SK-N-SH (cell line): ENCODE measurements around the gene MAPK4. TPM values are rescaled to one million over a fixed set of nuclear protein-coding genes. Genes with fewer than 3 reads are reported as not detected.

ENCODE experiments used
- CTCF ChIA-PET: fragments of 300-600, 350-600 bp; formaldehyde crosslinking; extraction: SDS; loops from one replicate; lab custom pipeline; 2021; lab: Yijun Ruan, JAX
- POLR2A ChIA-PET: fragments of 350-600 bp; sonication (Branson Sonifier 250); formaldehyde crosslinking; extraction: SDS; loops from one replicate; lab custom pipeline; 2020; ENCODE audit warnings: antibody characterized with exemption, inconsistent platforms; lab: Yijun Ruan, JAX
- DNase-seq: peaks from one replicate; pipeline ENCODE4 v3.0.0; 2012
- H2AFZ ChIP-seq: fragments of 200-600 bp; sonication (generic); 2 replicates; pipeline ENCODE4 v1.8.1; 2016; ENCODE audit warnings: antibody characterized with exemption, mild to moderate bottlenecking, low read depth
- H3F3A ChIP-seq: fragments of 200-600 bp; sonication (generic); replicated peaks from 2 replicates; pipeline ENCODE3; 2016; ENCODE audit warnings: antibody characterized with exemption, mild to moderate bottlenecking; ENCODE audit not compliant: insufficient read depth
- H3K27ac ChIP-seq, 2 experiments: fragments of 200-500 bp in 1 of 2; fragments of 200-600 bp in 1 of 2; sonication (Bioruptor generic) in 1 of 2; sonication (generic), shearing (Covaris generic) in 1 of 2; 2 replicates each; pipeline versions ENCODE4 v1.5.1 to v1.6.1; 2014 to 2016; ENCODE audit warnings: low read depth in 2 of 2, inconsistent platforms in 1 of 2, low read length in 1 of 2, mild to moderate bottlenecking in 1 of 2, mixed read lengths in 1 of 2
- H3K27me3 ChIP-seq: fragments of 200-600 bp; sonication (generic), shearing (Covaris generic); 2 replicates; pipeline ENCODE4 v1.6.1; 2016; ENCODE audit warnings: mixed run types; ENCODE audit not compliant: insufficient read depth
- H3K36me3 ChIP-seq, 2 experiments: fragments of 200-500 bp in 1 of 2; fragments of 200-600 bp in 1 of 2; sonication (Bioruptor generic) in 1 of 2; sonication (generic) in 1 of 2; replicated peaks in 1 of 2; 2 replicates each; pipeline versions ENCODE3 to v1.5.1; 2014 to 2016; ENCODE audit warnings: low read length in 1 of 2, mild to moderate bottlenecking in 1 of 2; ENCODE audit not compliant: insufficient read depth in 2 of 2, control insufficient read depth in 1 of 2
- H3K4me1 ChIP-seq, 2 experiments: fragments of 200-500 bp in 1 of 2; fragments of 200-600 bp in 1 of 2; sonication (Bioruptor generic) in 1 of 2; sonication (generic), shearing (Covaris generic) in 1 of 2; 2 replicates each; pipeline versions ENCODE4 v1.5.1 to v1.6.1; 2014 to 2016; ENCODE audit warnings: low read depth in 1 of 2, low read length in 1 of 2, mixed run types in 1 of 2; ENCODE audit not compliant: insufficient read depth in 2 of 2, control insufficient read depth in 1 of 2
- H3K4me2 ChIP-seq: fragments of 200-600 bp; sonication (generic), shearing (Covaris generic); 2 replicates; pipeline ENCODE4 v1.6.1; 2017; ENCODE audit warnings: mixed run types
- H3K4me3 ChIP-seq, 2 experiments: fragments of 200-500 bp in 1 of 2; fragments of 200-600 bp in 1 of 2; sonication (Bioruptor generic) in 1 of 2; sonication (generic), shearing (Covaris generic) in 1 of 2; 2 replicates each; pipeline versions ENCODE4 v1.5.1 to v1.8.1; 2014 to 2016; ENCODE audit warnings: low read depth in 2 of 2, inconsistent platforms in 1 of 2, low read length in 1 of 2, mild to moderate bottlenecking in 1 of 2, mixed read lengths in 1 of 2, moderate library complexity in 1 of 2
- H3K79me2 ChIP-seq: fragments of 200-600 bp; sonication (generic); 2 replicates; pipeline ENCODE4 v1.8.1; 2017; ENCODE audit warnings: mild to moderate bottlenecking; ENCODE audit not compliant: insufficient read depth
- H3K9ac ChIP-seq: fragments of 200-600 bp; sonication (generic); 2 replicates; pipeline ENCODE4 v1.6.1; 2017; ENCODE audit warnings: mixed run types
- H3K9me2 ChIP-seq: fragments of 200-600 bp; sonication (generic); 2 replicates; pipeline ENCODE4 v1.6.1; 2017; ENCODE audit warnings: mixed run types
- H3K9me3 ChIP-seq: fragments of 200-600 bp; sonication (generic); 2 replicates; pipeline ENCODE4 v1.6.1; 2017; ENCODE audit warnings: mixed run types, mild to moderate bottlenecking, moderate library complexity
- H4K20me1 ChIP-seq: fragments of 200-600 bp; sonication (generic); 2 replicates; pipeline ENCODE4 v1.6.1; 2017; ENCODE audit warnings: mild to moderate bottlenecking, mixed run types; ENCODE audit not compliant: insufficient read depth
- CHD2 ChIP-seq: fragments of 150-350 bp; IDR thresholded peaks from 2 replicates; pipeline ENCODE4 v1.6.1; 2018; ENCODE audit warnings: low read length; ENCODE audit not compliant: partially characterized antibody
- EZH2phosphoT487 ChIP-seq: fragments of 200-600 bp; sonication (generic); IDR thresholded peaks from 2 replicates; pipeline ENCODE4 v1.6.1; 2017; ENCODE audit warnings: low read depth, mixed run types, mild to moderate bottlenecking, antibody characterized with exemption, moderate library complexity, borderline replicate concordance
- FOSL2 ChIP-seq: IDR thresholded peaks from 2 replicates; pipeline ENCODE4 v1.4.0; 2012; ENCODE audit warnings: low read depth, mild to moderate bottlenecking, moderate library complexity, borderline replicate concordance
- FOXJ3 ChIP-seq: sonication (generic); formaldehyde crosslinking; IDR thresholded peaks from 2 replicates; pipeline ENCODE4 v1.5.1; 2020; ENCODE audit warnings: mild to moderate bottlenecking, missing genetic modification reagents
- FOXM1 ChIP-seq: IDR thresholded peaks from 2 replicates; pipeline ENCODE4 v1.4.0; 2012; ENCODE audit warnings: low read depth, mild to moderate bottlenecking
- GABPA ChIP-seq: IDR thresholded peaks from 2 replicates; pipeline ENCODE4 v1.4.0; 2012; ENCODE audit warnings: low read depth, mild to moderate bottlenecking
- JUND ChIP-seq: IDR thresholded peaks from 2 replicates; pipeline ENCODE4 v1.4.0; 2012
- NRF1 ChIP-seq: IDR thresholded peaks from 2 replicates; pipeline ENCODE4 v1.6.1; 2012; ENCODE audit warnings: low read depth, mild to moderate bottlenecking, low read length
- POLR2AphosphoS5 ChIP-seq: IDR thresholded peaks from 2 replicates; pipeline ENCODE4 v1.6.1; 2012; ENCODE audit warnings: low read depth, low read length
- RAD21 ChIP-seq: IDR thresholded peaks from 2 replicates; pipeline ENCODE4 v1.6.1; 2012; ENCODE audit warnings: mild to moderate bottlenecking, low read length
- RCOR1 ChIP-seq: fragments of 150-350 bp; IDR thresholded peaks from 2 replicates; pipeline ENCODE4 v1.6.1; 2017; ENCODE audit warnings: antibody characterized with exemption, low read length
- REST ChIP-seq: IDR thresholded peaks from 2 replicates; pipeline ENCODE4 v1.6.1; 2012; ENCODE audit warnings: mild to moderate bottlenecking, low read depth, low read length, moderate library complexity
- RXRA ChIP-seq: IDR thresholded peaks from 2 replicates; pipeline ENCODE4 v1.4.0; 2012; ENCODE audit warnings: low read depth, mild to moderate bottlenecking, borderline replicate concordance
- SIN3A ChIP-seq: IDR thresholded peaks from 2 replicates; pipeline ENCODE4 v1.6.1; 2012; ENCODE audit warnings: low read depth, mild to moderate bottlenecking, low read length, moderate library complexity, borderline replicate concordance
- SMC3 ChIP-seq: IDR thresholded peaks from 2 replicates; pipeline ENCODE4 v1.6.1; 2012; ENCODE audit warnings: low read depth, low read length, improper control_type of control experiment
- TEAD4 ChIP-seq: IDR thresholded peaks from 2 replicates; pipeline ENCODE4 v1.4.0; 2012; ENCODE audit warnings: mild to moderate bottlenecking, borderline replicate concordance; ENCODE audit not compliant: insufficient read depth
- USF1 ChIP-seq: IDR thresholded peaks from 2 replicates; pipeline ENCODE4 v1.4.0; 2012; ENCODE audit warnings: low read depth, borderline replicate concordance
- ZBTB33 ChIP-seq: IDR thresholded peaks from 2 replicates; pipeline ENCODE4 v1.4.0; 2012; ENCODE audit warnings: low read depth, borderline replicate concordance
- WGBS: methylation state at CpG from one replicate; pipeline ENCODE4 v1.1.6; 2017; ENCODE audit warnings: low lambda C conversion rate; 5-methylcytosine and 5-hydroxymethylcytosine counted together
- polyA plus RNA-seq, 3 experiments: library from polyadenylated mRNA; depleted of rRNA; stranded (reverse); fragments of >200 nt; gene quantifications; 2 replicates each; pipeline ENCODE4 v1.2.3, GENCODE V29; 2012

MAPK4 gene
- polyA plus RNA-seq, 1 of the 3 experiments (the other 2 are of a cell fraction): 0.02 TPM

- 35% methylated on average over 4 of the region's 4 CpGs for WGBS
- TF ChIP-seq CHD2 (no peak), POLR2AphosphoS5 (no peak), REST (no peak), EZH2phosphoT487 (no peak), FOXJ3 (CRISPR knock-in tag) (no peak), RXRA (no peak), FOSL2 (no peak), JUND (no peak), RCOR1 (no peak), FOXM1 (no peak)
- TF ChIP-seq, all 33 proteins: peak for 0
- Histone ChIP-seq H3K4me3 (no peak overlapping the region), H3K4me1 (peaks cover 0 to 12% of the 10 kb centered on the region in 2 experiments; a peak in 1 of 4 replicates), H3K27me3 (no peaks in the 10 kb centered on the region), H3K27ac (no peak overlapping the region), H3K9me2 (no peaks in the 10 kb centered on the region), H3K79me2 (no peaks in the 10 kb centered on the region), H3K36me3 (no peaks in the 10 kb centered on the region), H3F3A (no peaks in the 10 kb centered on the region), H3K4me2 (no peak overlapping the region), H2AFZ (no peak overlapping the region), H3K9ac (no peak overlapping the region), H3K9me3 (no peaks in the 10 kb centered on the region), H4K20me1 (no peaks in the 10 kb centered on the region)
- ChIA-PET CTCF (no interaction called here), POLR2A (no interaction called here)
- DNase-seq: no peak
Observed at GRCh38 chr18:50744253-50744652, 184.4 kb downstream of the MAPK4 start.

- Histone ChIP-seq H3K79me2 (no peaks in the 10 kb centered on the region), H3K4me2 (no peak overlapping the region), H3K9me2 (no peaks in the 10 kb centered on the region), H2AFZ (no peak overlapping the region), H3K4me1 (peaks cover 0 to 14% of the 10 kb centered on the region in 2 experiments; a peak in 1 of 4 replicates), H3K9ac (no peak overlapping the region), H4K20me1 (no peaks in the 10 kb centered on the region), H3K27me3 (no peaks in the 10 kb centered on the region), H3K4me3 (no peak overlapping the region), H3K27ac (no peak overlapping the region), H3K9me3 (no peaks in the 10 kb centered on the region), H3K36me3 (no peaks in the 10 kb centered on the region), H3F3A (no peaks in the 10 kb centered on the region)
- DNase-seq: no peak
- ChIA-PET CTCF (no interaction called here), POLR2A (no interaction called here)
- WGBS: 31% methylated on average over 5 of the region's 5 CpGs
- TF ChIP-seq TEAD4: no peak
- no peak for TF ChIP-seq SIN3A
- no peak for TF ChIP-seq GABPA
- TF ChIP-seq USF1: no peak
- TF ChIP-seq NRF1: no peak
- no peak for TF ChIP-seq ZBTB33
- TF ChIP-seq SMC3: no peak
- TF ChIP-seq JUND: no peak
- no peak for TF ChIP-seq RAD21
Observed at GRCh38 chr18:50745945-50746344, 186.1 kb downstream of the MAPK4 start.
